HG02798 (cell line): ENCODE results near the gene STON2.

Experiments
- ATAC-seq: cut with Tn5 transposase; IDR thresholded peaks from one replicate; pipeline ENCODE4 v1.9.1; 2021; ENCODE audit warnings: mild to moderate bottlenecking; ENCODE audit not compliant: unreplicated experiment, poor library complexity

The STON2 gene

GRCh38 chr14:81311141-81311540, 89.0 kb downstream of the STON2 start:
- no peak for ATAC-seq

- ATAC-seq: no peak
These were observed 89.5 kb downstream of the STON2 start for GRCh38 chr14:81310606-81311005.

GRCh38 chr14:81309511-81309910, 90.6 kb downstream of the STON2 start:
- no peak for ATAC-seq

GRCh38 chr14:81305743-81306142, 94.4 kb downstream of the STON2 start:
- ATAC-seq: no peak

- ATAC-seq: no peak
These were observed 95.1 kb downstream of the STON2 start for GRCh38 chr14:81305065-81305464.

GRCh38 chr14:81303258-81303935, 96.7 kb downstream of the STON2 start:
- ATAC-seq: peak; percentile 95

GRCh38 chr14:81302638-81303037, 97.5 kb downstream of the STON2 start:
- ATAC-seq: no peak

GRCh38 chr14:81301813-81302212, 98.3 kb downstream of the STON2 start:
- ATAC-seq: no peak

- ATAC-seq: no peak
These were observed 98.8 kb downstream of the STON2 start for GRCh38 chr14:81301371-81301770.

GRCh38 chr14:81298911-81299310, 101.2 kb downstream of the STON2 start:
- ATAC-seq: no peak

GRCh38 chr14:81298122-81298521, 102.0 kb downstream of the STON2 start:
- no peak for ATAC-seq

- no peak for ATAC-seq
These were observed 103.9 kb downstream of the STON2 start for GRCh38 chr14:81295958-81296923.

- no peak for ATAC-seq
These were observed 110.6 kb downstream of the STON2 start for GRCh38 chr14:81289516-81289915.

GRCh38 chr14:81286574-81287370, 113.4 kb downstream of the STON2 start:
- no peak for ATAC-seq

GRCh38 chr14:81285245-81285644, 114.9 kb downstream of the STON2 start:
- no peak for ATAC-seq

GRCh38 chr14:81281332-81281731, 118.8 kb downstream of the STON2 start:
- ATAC-seq: no peak

- no peak for ATAC-seq
These were observed 119.9 kb downstream of the STON2 start for GRCh38 chr14:81280136-81280791.

- no peak for ATAC-seq
These were observed 123.0 kb downstream of the STON2 start for GRCh38 chr14:81277096-81277495.

- peak; percentile 49 for ATAC-seq
These were observed 123.8 kb downstream of the STON2 start for GRCh38 chr14:81276073-81277069.
